GM18861 (cell line): ENCODE data around the gene CABP4.

Experiments used
- ATAC-seq: cut with Tn5 transposase; IDR thresholded peaks from one replicate; pipeline ENCODE4 v1.9.1; 2021; ENCODE audit not compliant: unreplicated experiment

CABP4 gene

DNA sequence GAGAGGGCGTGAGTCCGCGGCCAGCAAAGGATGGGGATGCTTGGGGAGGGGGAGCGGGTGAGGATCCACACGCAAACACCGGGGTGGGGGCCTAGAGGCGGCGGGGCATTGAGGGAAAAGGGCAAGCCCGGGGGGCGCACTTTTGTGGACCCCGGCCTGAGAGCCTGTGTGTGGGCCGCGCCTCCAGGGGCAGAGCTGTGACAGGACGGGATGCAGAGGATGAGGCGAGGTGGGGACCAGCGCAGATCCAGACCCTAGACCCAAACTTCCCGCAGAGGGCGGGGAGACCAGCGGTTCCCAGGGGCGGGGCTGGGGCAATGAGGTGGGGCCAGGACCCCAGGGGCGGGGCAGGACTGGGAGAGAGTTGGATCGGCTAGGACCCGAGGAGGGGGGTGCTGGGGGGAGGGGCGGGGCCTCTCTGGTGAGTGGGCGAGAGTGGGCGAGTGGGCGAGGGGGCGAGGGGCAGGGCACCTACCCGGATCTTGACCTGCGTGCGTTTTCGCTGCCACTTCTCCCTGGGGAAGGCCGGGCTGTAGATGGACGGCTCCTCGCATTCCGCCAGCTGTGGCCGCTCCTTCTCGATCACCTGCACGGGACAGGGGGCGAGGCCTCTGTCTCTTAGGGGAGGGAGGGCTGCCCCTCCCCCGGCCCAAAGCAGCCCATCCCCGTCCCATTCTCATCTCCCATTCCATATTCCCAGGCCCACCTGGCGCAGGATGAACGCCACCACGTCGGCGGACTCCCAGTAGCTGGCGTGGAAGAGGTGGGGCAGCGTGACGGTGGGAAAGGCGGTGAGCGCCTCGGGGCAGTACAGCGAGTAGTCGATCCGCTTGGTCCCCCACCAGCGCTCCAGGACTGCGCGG, 39.4 kb downstream of the CABP4 start:
- no peak for ATAC-seq

DNA sequence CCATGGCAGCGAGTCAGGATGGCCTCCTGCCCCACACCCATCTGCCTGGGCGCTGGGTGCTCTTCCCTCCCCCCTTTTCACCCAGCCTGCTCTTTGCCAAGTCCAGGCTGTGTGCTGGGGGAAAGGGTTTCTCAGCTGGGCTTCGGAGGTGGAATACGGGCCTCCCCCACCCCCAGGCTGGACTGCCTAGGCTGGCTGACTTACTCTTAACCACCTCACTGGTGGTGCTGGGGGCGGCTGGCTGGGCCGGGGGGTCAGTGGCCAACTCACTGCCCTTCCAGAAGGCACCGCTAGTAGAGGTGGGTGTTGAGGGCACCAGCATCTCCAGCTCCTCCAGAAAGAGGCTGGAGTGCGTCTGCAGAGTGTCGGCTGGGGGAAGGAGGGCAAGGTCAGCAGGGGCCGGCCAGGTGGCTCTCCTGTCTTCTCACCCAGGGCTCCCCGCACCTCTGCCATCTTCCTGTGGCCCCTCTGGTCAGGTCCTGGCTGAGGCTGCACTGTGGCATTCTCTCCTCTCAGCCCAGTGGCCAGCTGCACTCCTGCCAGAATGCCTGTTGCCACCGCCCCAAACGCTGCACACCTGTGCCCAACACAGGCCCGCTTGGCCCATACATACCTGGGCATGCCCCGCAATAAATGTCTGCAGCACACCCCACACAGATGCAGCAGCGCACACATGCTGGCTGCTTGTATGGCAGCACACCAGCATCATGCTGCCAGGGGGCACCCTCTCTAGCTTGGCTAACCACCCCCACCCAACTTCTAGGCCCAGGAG, 40.3 kb downstream of the CABP4 start:
- ATAC-seq = no peak

DNA sequence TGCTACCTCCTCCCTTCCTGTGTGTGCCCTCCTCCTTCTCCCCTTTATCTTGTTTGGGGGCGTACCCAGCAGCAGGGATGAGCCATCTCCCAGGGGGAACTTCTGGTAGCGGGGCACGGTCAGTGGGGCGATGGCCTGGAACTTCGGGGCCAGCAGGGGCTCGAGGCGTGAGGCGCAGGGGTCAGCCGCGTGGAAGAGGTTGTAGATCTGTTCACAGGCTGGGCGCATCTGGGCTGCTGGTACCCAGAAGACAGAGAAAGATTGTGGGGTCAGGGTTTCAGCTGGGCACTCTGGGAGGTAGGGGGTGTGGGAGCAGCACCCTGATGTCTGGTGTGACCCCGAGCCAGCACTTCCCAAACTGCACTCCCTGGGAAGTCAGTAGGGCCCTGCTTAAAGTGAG, 41.0 kb downstream of the CABP4 start:
- no peak for ATAC-seq

DNA sequence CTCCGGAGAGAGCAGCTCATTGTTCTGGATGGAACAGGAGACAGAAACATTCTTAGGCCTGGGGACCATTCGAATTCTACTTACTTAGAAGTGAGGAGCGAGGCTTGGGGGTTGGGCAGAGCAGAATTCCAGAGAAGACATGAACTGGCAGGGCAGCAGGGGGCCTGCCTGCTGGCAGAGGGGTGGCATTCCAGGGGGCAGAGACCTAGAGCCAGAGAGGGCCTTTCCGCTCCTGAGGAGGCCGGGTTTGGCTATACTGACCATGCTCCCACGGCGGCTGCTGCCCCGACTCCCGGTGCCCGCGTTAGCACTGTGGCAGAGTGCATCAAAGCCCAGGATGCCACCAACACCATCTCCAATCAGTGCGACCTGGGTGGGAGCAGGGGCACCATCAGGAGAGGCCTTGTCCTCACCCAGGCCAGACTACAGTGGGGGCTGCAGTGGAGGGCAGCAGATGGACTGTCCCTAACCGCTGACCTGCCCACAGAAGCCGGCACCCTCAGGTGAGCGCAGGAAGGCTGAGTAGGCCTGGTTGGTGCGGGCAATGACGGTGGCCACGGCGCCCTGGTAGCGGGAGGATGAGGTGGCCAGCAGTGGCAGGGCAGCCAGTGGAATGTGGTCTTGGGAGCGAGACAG, 42.6 kb downstream of the CABP4 start:
- ATAC-seq = no peak

DNA sequence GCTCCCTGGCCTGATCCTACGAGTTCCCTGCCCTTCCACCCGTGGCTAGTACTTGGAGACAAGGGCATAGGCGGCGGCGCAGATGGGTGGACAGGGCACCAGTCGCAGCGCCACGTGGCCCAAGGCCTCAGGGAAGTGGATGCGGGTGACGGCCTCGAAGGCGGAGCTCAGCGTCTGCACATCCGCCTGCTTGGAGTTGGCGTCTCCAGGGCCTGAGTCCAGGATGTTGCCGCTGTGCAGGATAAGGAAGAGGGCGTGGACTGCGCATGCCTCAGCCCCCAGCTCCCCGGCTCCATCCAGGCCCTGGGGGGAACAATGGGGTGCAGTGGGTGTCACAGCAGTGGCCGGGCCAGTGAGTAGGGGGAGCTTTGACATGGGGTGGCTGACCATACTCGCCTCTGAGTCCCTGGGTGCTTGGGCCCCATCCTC, 43.4 kb downstream of the CABP4 start:
- no peak for ATAC-seq

DNA sequence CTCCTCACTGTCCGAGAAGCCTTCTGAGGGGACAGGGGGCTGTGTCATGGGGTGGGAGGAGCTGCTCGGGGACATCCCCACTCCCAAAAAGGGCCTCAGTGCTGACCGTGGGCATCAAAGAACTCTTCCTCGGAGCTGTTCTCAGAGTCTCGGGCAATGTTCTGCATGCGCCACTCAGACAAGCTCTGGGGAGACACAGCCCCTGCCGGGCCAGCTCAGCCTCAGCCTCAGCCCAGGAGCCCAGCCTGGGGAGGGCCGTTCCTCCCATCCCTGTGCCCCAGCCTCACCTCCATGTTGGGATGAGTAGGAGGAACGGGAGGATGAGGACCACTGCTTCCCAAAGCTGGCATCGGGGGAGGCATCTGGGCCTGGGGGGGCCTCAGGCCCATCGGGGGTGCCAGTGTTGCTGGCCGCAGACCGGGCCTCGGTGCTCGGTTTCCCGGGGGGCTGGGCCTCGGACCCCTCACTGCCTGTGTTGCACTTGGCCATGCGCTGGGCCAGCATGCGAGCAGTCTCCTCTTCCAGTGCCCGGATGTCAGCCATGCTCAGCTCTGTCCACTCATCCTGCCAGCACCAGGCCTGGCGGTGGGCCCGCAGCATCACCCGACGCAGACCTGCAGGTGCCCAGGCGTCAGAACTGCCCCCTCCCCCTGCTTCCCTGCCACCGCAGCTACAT, 44.8 kb downstream of the CABP4 start:
- ATAC-seq = no peak

DNA sequence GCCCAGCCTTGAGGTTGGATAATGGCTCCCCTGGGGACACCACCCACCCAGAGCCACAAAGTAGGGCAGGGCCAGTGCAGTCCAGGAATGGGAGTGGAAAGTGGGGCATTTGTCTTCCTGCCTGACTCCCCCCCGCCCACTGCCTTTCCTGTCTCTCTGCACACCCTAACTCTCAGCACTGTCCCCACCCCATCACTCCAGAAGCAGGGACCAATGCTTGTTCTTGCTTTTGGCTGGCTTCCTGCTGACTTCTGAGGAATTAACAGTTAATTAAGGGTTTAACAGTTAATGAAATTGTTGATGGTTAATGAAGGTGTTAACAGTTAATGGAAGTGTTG, 45.3 kb downstream of the CABP4 start:
- no peak for ATAC-seq

DNA sequence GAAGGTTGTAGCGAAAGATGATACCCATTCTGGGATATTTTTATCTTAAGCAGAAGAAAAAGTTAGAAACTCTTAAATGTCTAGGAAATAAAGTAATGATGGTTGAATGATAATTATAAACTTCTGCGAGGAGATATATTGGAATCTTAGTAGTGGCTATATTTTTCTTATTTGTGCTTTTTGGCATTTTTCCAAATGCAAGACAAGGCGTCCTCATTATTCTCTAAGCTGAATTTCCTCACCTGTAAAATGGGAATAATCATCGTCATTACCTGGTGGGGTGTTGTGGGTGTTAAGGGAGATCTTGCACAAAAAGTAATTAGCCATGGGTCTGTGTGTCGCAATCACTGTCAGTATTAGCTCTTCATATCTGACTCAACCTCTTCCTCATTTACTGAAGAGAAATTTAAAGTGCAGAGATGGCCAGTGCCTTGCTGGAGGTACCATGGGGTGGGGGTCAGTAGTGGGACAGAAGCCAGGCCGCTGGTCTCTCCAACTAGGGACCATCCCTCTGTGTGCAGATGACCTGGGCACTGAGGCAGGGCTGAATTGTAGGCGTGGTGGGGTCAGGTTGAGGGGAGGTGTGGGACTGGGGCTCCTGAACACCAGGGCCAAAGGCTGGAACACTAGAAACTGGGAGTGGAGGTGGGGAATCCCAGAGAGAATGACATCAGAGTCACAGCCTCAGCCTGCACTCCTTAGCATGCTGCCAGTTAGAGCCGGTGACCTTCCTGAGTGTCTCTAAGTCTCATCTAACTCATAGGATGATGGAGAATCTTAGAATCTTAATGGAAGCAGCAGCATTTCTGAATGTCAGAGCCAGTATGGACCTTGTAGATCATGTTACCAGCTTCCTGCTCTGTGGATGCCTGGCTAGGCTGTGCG, 45.9 kb downstream of the CABP4 start:
- ATAC-seq = no peak

DNA sequence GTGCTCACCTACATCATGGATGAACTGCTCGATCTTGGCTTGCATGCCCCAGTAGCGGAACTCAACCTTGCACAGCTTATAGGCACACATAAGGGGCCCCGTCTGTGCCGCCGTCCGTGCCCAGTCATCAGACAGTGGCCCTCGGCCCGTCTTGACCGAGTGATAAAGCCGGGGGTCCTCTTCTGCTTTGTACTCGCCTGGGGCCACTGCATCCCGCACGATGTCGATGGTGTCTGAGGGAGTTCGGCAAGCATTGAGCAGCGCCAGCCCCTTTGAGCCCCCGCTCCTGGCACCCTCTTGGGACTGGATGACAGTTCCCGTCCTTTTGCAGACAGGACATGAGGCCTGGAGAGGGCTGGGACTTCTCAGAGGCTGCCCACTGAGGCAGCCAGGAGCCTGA, 46.7 kb downstream of the CABP4 start:
- ATAC-seq = no peak

DNA sequence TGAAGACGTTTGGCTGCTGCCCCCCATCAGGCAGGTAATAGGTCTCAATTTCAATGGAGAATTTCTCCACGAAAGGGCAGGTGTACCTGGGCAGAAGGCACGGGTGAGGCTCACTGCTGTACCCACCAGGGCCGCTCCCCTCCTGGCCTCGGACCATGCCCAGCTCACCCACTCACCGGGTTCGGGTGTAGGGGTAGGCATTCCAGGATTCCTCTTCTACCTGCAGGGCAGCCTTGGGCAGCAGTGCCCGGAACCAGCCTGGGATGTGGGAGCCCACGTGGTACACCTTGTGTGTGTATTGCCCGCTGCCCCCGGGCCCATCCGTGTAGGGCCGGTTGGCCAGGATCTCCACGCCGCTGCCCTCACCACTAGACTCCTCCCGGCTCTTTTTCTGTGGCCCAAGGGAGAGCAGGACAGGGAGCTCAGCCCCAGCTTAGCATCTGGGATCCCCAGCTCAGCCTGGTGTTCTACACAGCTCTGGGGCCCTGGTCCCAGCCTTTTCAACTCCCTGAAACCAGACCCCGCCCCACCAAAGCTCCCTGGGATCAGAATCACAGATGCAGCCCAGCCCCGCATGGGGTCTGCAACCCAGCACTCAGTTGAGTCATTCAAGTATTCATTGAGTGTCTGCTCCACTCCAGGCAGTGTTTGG, 47.3 kb downstream of the CABP4 start:
- ATAC-seq = no peak

DNA sequence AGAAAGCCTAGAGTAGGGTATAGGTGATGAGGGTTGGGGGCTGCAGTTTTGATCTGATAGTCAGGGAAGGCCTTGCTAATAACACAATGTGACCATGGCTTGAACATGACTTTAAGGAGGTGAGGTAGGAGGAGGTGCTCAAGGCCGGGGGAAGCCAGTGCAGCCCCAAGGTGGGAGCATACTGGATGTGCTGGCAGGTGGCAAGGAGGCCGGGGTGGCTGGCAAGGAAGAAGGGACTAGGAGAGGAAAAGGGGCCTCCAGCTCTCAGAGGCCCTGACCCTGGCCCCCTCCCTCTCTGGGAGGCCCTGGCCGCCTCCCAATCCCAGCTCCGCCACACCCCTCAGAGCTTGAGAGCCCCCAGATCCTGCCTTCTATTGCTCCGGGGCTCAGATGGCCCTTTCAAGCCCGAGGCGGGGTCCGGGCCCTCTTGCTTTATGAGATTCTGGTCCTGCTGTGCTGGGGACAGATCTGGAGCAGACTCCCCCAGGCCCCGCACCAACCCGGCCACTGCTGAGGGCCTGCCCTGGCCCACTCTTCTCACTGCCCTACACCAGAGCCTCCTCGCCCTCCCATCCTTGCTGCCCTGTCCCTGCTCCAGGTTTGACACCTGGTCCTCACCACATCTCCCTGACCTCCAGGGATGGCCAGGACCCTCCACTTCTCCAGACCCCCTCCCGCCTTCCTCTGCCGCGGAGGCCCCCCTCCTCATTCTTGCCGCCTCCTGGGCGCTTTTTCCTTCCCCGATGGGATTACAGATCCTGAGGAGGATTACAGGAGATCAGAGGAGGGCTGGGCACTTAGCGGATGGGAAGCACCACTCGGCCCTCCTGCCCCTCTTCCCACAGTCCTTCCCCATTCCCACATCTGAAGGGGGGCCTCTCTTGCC, 48.2 kb downstream of the CABP4 start:
- no peak for ATAC-seq

DNA sequence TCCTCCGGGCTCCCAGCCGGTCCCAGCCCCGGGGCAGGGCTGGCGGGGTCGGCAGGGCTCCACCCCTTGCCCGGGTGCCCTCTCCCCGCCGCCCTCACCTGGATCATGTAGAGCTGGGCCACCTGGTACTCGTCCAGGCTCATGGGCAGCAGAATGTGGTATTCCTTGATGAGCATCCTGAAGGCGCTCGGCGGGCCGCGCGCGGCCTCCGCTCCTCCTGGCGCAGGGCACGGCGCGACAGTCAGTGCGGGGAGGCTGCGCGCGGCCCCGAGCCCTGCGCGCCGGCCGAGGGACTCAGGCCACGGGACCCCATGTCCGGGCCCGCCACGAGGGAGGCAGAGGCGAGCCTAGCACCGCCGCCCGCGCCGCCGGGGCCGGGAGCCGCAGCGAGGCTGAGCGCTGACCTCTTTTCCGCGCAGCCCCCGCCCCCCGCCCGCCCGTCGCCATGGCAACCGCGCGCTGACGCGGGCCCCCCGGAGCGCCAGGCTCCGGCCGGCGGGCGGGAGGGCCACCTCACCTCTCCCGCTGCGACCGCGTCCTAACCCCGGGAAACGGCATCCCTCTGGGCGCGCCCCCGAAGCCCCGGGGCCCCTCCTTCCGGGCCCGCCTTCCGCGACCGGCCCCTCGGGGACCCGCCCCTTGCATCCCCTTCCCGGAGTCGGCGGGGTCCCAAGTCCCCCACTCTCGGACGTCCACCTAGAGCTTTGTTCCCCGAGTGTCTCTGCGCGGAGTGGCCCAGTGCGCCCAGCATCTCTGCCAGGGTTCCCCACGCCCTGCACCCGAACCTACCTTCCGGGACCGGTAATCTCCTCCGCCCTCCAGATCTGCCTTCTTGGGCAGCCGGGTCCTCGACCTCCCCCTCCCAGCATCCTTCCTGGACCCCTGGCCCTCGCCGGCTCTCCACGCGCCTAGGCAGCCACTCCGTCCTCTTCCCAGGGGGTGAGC, 49.1 kb downstream of the CABP4 start:
- ATAC-seq = no peak

DNA sequence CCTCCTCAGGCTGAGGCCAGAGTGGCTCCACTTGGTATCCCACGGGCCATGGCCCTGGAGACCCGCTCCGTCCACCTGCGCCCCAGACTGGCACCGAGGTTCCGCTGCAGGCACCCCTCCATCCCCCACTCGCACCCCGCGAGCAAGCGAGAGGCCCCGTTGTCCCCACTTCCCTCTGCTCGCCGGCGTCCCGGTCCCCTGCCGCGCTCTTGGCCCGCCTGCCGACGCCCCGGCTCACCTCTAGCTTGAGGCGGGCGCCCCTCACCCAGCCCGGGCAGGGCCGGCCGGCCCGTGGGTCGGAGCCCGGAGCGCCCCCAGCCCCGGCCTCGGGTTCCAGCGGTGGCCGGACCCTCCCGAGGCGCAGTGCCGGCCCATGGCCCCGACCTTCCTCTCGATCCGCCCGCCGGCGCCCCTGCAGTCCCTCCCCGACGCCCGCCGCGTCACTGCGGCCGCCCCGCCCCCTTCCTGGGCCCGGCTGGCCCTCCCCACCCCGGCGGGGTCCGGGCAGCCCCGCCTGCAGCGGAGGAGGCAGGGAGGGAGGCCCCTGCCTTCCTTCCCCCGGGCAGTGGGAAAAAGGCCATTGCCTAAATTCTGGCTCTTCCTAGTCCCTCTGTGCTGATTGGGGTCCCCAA, 49.9 kb downstream of the CABP4 start, which contains the start of gene PITPNM1:
Gene PITPNM1, minus strand, starts transcription at position 414 of the 632 bp plus-strand sequence. CDS start 1,183 bp downstream, outside the sequence.
- no peak for ATAC-seq

DNA sequence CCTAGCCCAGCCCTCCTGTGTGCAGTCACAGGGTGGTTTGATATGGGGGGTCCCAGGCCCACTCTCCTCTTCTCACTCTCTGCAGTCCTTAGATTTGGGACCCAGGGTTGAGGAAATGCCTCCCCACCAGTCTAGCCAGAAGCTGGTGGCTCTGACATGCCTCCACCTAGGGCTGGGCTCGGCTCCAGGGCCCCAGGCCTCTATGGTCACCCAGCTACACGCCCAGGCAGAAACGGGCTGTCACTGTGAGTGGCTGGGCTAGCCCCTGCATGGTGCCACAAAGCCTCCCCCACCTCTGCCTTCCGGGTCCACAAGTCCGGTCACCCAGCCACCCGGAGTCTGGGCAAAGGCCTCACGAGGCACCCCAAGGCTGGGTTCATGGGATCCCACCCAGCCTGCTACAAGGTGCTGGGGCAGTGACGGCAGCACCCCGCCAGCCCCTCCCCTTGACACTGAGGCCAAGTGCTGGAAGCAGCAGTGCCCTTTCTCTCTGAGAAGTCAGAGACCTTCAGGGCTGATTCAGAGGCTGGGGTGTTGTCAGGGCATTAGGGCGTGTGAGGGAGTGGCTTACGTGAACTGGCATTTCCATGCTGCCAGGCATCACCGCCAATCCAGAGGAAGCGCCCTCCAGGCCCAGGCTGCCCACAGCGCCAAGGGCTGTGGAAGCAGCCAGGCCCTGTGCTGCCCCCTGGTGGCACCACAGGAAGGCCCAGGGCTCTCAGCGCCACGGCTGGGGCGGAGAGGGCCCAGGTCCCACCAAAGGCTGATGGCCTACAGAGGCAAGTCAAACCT, 50.6 kb downstream of the CABP4 start:
- ATAC-seq = no peak

DNA sequence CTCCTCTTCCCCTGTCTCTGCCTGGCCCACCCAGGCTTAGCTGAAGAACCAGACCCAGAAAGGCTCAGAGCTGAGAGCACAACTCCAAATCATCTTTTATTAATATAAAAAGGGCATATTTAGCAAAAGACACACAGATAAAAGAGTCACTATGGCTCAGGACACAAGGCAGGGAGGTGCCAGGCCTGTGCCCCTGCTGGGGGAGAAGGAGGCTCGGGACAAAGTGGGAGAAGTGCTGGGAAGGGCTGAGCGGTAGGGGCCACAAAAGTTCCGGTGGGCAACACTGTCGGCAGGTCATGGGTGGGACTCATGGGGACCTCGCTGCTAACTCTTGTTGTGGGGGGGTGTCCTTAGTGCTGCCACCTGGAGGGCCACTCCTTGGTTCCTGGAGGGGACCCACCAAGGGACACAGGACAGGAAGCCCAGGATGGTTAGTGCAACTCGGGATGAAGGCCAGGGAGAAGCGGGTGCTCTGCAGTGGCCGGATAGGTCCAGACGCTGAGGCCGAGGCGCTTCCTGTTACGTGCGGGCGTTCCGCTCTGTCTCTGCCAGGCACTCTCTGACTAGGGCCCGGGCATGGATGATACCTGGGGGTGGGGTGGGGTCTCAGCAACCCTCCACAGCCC, 51.4 kb downstream of the CABP4 start:
- ATAC-seq = no peak
